Astrocyte (in vitro differentiated cells and primary cell): ENCODE measurements around the gene WDR35. TPM values are rescaled to one million over a fixed set of nuclear protein-coding genes. Genes with fewer than 3 reads are reported as not detected.

Source experiments
- DNase-seq: peaks from one replicate; pipeline ENCODE4 v3.0.0-alpha.2; 2010; ENCODE audit warnings: low read depth
- FAIRE-seq: peaks from 2 replicates; lab custom pipeline; 2011; peaks lifted over from hg19 to GRCh38; lab: Jason Lieb, UNC
- H2AFZ ChIP-seq: 2 replicates; pipeline ENCODE4 v1.6.0; 2012; ENCODE audit warnings: low read depth, low read length, inconsistent platforms
- H3K27ac ChIP-seq: 2 replicates; pipeline ENCODE4 v1.5.1; 2011; ENCODE audit warnings: low read depth, low read length, inconsistent platforms
- H3K27me3 ChIP-seq: 2 replicates; pipeline ENCODE4 v1.6.0; 2011; ENCODE audit warnings: low read length, inconsistent platforms; ENCODE audit not compliant: insufficient read depth
- H3K36me3 ChIP-seq: 2 replicates; pipeline ENCODE4 v1.5.1; 2011; ENCODE audit warnings: low read length, inconsistent platforms; ENCODE audit not compliant: insufficient read depth
- H3K4me1 ChIP-seq: 2 replicates; pipeline ENCODE4 v1.5.1; 2011; ENCODE audit warnings: low read length, inconsistent platforms; ENCODE audit not compliant: insufficient read depth
- H3K4me2 ChIP-seq: 2 replicates; pipeline ENCODE4 v1.6.0; 2012; ENCODE audit warnings: low read length, inconsistent platforms
- H3K4me3 ChIP-seq: 2 replicates; pipeline ENCODE4 v1.5.1; 2011; ENCODE audit warnings: low read depth, mild to moderate bottlenecking, low read length, inconsistent platforms; ENCODE audit not compliant: insufficient read depth
- H3K79me2 ChIP-seq: 2 replicates; pipeline ENCODE4 v1.6.0; 2012; ENCODE audit warnings: mild to moderate bottlenecking, low read length, inconsistent platforms; ENCODE audit not compliant: insufficient read depth
- H3K9ac ChIP-seq: 2 replicates; pipeline ENCODE4 v1.6.0; 2012; ENCODE audit warnings: mild to moderate bottlenecking, low read length, inconsistent platforms
- H3K9me3 ChIP-seq: 2 replicates; pipeline ENCODE4 v1.5.1; 2012; ENCODE audit warnings: low read depth, mild to moderate bottlenecking, low read length, inconsistent platforms; ENCODE audit not compliant: insufficient read depth
- H4K20me1 ChIP-seq: 2 replicates; pipeline ENCODE4 v1.6.0; 2012; ENCODE audit warnings: low read length, inconsistent platforms; ENCODE audit not compliant: insufficient read depth
- H3K27ac Mint-ChIP-seq: one replicate; pipeline ENCODE4 v1.8.0; 2021; ENCODE audit warnings: mild to moderate bottlenecking, mixed read lengths; ENCODE audit not compliant: unreplicated experiment
- H3K27me3 Mint-ChIP-seq: one replicate; pipeline ENCODE4 v1.8.0; 2021; ENCODE audit warnings: low read depth, mixed read lengths; ENCODE audit not compliant: unreplicated experiment
- H3K36me3 Mint-ChIP-seq: one replicate; pipeline ENCODE4 v1.8.0; 2021; ENCODE audit warnings: low read depth, mixed read lengths; ENCODE audit not compliant: unreplicated experiment
- H3K4me1 Mint-ChIP-seq: one replicate; pipeline ENCODE4 v1.8.0; 2021; ENCODE audit warnings: low read depth, mixed read lengths; ENCODE audit not compliant: unreplicated experiment
- H3K4me3 Mint-ChIP-seq: one replicate; pipeline ENCODE4 v1.8.0; 2021; ENCODE audit warnings: mild to moderate bottlenecking, moderate library complexity, mixed read lengths; ENCODE audit not compliant: unreplicated experiment
- H3K9me3 Mint-ChIP-seq: one replicate; pipeline ENCODE4 v1.8.0; 2021; ENCODE audit warnings: mild to moderate bottlenecking, mixed read lengths; ENCODE audit not compliant: unreplicated experiment
- EZH2 ChIP-seq: IDR thresholded peaks from 2 replicates; pipeline ENCODE4 v1.6.1; 2012; ENCODE audit warnings: mild to moderate bottlenecking, low read length, inconsistent platforms; ENCODE audit not compliant: insufficient read depth
- total RNA-seq: library from RNA; stranded (reverse); gene quantifications from 2 replicates; pipeline ENCODE4 v1.2.1, GENCODE V29; 2021
- TF ChIP-seq, protein P1 (sequence below): IDR thresholded peaks from 2 replicates; pipeline ENCODE4 v1.5.1; 2011; ENCODE audit warnings: low read depth, mild to moderate bottlenecking, inconsistent platforms, low read length, moderate library complexity; ENCODE audit not compliant: insufficient read depth

Gene WDR35
- total RNA-seq, 1 donor from 2014 or later, result 9.6 TPM

DNA sequence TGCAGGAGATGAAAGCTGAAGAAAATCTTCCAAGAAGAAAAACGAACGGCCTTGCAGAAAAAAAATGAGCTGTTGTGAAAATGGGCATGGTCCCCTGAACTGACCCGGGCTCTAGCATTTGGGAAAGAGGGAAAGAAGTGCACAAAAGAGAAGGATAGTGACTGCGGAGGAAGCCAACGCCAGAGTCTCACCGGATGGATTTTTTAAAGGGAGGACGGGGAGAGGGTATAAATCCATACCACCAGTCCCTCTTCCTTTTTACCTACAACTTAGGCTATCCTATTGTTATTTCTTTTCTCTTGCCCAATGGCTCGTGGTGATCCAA lies 601 bp downstream of the WDR35 start:
- Mint-ChIP-seq H3K27me3 (no peaks in the 10 kb centered on the region), H3K9me3 (no peaks in the 10 kb centered on the region), H3K36me3 (peaks cover 2% of the 10 kb centered on the region), H3K4me3 (peak overlapping the region; percentile 95), H3K27ac (peak overlapping the region; percentile 73), H3K4me1 (peaks cover 6% of the 10 kb centered on the region)
- no peaks in the 10 kb centered on the region for H4K20me1 ChIP-seq
- peak overlapping the region; percentile 81 for H3K9ac ChIP-seq
- TF ChIP-seq, protein P1, sequence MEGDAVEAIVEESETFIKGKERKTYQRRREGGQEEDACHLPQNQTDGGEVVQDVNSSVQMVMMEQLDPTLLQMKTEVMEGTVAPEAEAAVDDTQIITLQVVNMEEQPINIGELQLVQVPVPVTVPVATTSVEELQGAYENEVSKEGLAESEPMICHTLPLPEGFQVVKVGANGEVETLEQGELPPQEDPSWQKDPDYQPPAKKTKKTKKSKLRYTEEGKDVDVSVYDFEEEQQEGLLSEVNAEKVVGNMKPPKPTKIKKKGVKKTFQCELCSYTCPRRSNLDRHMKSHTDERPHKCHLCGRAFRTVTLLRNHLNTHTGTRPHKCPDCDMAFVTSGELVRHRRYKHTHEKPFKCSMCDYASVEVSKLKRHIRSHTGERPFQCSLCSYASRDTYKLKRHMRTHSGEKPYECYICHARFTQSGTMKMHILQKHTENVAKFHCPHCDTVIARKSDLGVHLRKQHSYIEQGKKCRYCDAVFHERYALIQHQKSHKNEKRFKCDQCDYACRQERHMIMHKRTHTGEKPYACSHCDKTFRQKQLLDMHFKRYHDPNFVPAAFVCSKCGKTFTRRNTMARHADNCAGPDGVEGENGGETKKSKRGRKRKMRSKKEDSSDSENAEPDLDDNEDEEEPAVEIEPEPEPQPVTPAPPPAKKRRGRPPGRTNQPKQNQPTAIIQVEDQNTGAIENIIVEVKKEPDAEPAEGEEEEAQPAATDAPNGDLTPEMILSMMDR, result no peak
- no peak for TF ChIP-seq EZH2
- no peaks in the 10 kb centered on the region for H3K9me3 ChIP-seq
- H3K4me2 ChIP-seq, result peak overlapping the region; percentile 98
- no peak for DNase-seq
- H3K27ac ChIP-seq, result peak overlapping the region; percentile 44
- H3K27me3 ChIP-seq, result no peaks in the 10 kb centered on the region
- H3K79me2 ChIP-seq, result peaks cover 25% of the 10 kb centered on the region
- H3K4me3 ChIP-seq, result peak overlapping the region; percentile 88
- peaks cover 16% of the 10 kb centered on the region for H3K4me1 ChIP-seq
- H3K36me3 ChIP-seq, result no peaks in the 10 kb centered on the region
- H2AFZ ChIP-seq, result peak overlapping the region; percentile 95
- FAIRE-seq, result no peak

DNA sequence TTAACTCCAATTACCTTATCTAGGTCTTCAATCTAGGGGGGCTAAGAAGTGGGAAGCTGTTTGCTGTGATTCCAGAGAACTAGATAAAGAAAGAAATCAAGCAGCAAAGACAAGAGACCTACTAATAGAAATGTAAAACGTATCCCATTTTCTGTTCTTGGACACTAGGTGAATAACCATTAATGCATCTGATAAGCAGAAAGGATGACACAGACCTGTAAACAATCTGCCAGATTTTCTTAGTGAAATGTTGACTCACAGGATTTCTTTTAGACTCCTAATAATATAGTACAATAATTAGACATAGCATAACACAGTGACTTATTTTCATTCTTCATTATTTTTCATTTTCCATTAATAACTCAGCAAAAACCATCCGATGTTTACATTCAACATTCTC lies 1.3 kb downstream of the WDR35 start:
- no peak for DNase-seq
- peaks cover 16% of the 10 kb centered on the region for H3K4me1 ChIP-seq
- Mint-ChIP-seq H3K36me3 (peaks cover 2% of the 10 kb centered on the region), H3K27me3 (no peaks in the 10 kb centered on the region), H3K4me3 (peak overlapping the region; percentile 95), H3K27ac (no peak overlapping the region), H3K9me3 (no peaks in the 10 kb centered on the region), H3K4me1 (peaks cover 6% of the 10 kb centered on the region)
- no peak for FAIRE-seq
- peak overlapping the region; percentile 81 for H3K9ac ChIP-seq
- H3K36me3 ChIP-seq, result peaks cover 3% of the 10 kb centered on the region
- peaks cover 26% of the 10 kb centered on the region for H3K79me2 ChIP-seq
- no peaks in the 10 kb centered on the region for H3K27me3 ChIP-seq
- peak overlapping the region; percentile 98 for H3K4me2 ChIP-seq
- no peak overlapping the region for H2AFZ ChIP-seq
- TF ChIP-seq, protein P1, result no peak
- no peak for TF ChIP-seq EZH2
- H3K4me3 ChIP-seq, result peak overlapping the region; percentile 88
- no peaks in the 10 kb centered on the region for H4K20me1 ChIP-seq
- no peaks in the 10 kb centered on the region for H3K9me3 ChIP-seq
- no peak overlapping the region for H3K27ac ChIP-seq

DNA sequence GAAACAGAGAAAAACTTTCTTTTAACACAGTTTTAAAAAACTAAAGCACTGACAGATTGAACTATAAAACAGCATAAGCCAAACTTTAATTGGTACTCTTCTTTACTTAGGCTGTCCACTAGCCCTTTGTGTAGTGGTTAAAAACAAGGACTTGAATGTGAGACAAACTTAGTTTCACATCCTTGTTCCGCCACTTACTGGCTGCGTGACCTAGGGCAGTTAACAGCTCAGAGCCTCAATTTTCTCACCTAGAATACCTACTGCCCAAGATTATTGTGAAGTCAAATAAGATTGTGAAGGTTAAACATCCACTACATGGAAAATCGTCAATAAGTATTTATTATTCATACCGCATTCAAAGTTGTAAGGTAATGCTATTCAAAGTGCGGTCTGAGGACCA lies 2.0 kb downstream of the WDR35 start:
- H3K79me2 ChIP-seq, result peaks cover 26% of the 10 kb centered on the region
- H3K9ac ChIP-seq, result no peak overlapping the region
- H3K27ac ChIP-seq, result no peak overlapping the region
- H3K4me3 Mint-ChIP-seq, result peak overlapping the region; percentile 95
- FAIRE-seq, result no peak
- no peaks in the 10 kb centered on the region for H3K9me3 ChIP-seq
- H3K4me3 ChIP-seq, result no peak overlapping the region
- H3K4me2 ChIP-seq, result peak overlapping the region; percentile 98
- DNase-seq, result no peak
- no peaks in the 10 kb centered on the region for H3K9me3 Mint-ChIP-seq
- H3K36me3 ChIP-seq, result peaks cover 3% of the 10 kb centered on the region
- peaks cover 2% of the 10 kb centered on the region for H3K36me3 Mint-ChIP-seq
- peaks cover 8% of the 10 kb centered on the region for H3K4me1 Mint-ChIP-seq
- H3K4me1 ChIP-seq, result peaks cover 16% of the 10 kb centered on the region
- H3K27ac Mint-ChIP-seq, result no peak overlapping the region
- TF ChIP-seq, protein P1, result no peak
- TF ChIP-seq EZH2, result no peak
- no peaks in the 10 kb centered on the region for H3K27me3 ChIP-seq
- H4K20me1 ChIP-seq, result no peaks in the 10 kb centered on the region
- H3K27me3 Mint-ChIP-seq, result no peaks in the 10 kb centered on the region
- no peak overlapping the region for H2AFZ ChIP-seq
